ENCODE data around the gene PHACTR1. TPM values are rescaled to one million over a fixed set of nuclear protein-coding genes. Genes with fewer than 3 reads are reported as not detected.

PHACTR1 gene
- total RNA-seq, 4 donors from 2014 or later = 2.6 to 11.2 (median 4.9) TPM

DNA sequence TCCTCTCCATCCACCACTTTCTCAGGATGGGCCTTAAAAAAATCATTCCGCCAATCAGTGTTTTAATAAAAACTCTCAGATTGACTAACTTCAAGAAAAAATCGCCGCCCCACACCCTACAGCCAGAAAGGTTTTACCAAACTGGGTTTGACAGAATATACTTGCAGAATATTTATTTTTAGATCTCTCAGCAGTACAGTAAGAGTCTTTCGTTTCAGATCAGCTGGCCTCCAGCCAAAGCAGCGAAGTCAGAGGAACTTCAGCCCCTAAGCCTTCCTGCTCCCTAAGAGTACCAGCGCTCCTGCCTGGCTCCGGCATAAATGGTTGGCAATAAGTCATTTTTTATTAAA lies 587.1 kb downstream of the PHACTR1 start:
- TF ChIP-seq, protein P1, sequence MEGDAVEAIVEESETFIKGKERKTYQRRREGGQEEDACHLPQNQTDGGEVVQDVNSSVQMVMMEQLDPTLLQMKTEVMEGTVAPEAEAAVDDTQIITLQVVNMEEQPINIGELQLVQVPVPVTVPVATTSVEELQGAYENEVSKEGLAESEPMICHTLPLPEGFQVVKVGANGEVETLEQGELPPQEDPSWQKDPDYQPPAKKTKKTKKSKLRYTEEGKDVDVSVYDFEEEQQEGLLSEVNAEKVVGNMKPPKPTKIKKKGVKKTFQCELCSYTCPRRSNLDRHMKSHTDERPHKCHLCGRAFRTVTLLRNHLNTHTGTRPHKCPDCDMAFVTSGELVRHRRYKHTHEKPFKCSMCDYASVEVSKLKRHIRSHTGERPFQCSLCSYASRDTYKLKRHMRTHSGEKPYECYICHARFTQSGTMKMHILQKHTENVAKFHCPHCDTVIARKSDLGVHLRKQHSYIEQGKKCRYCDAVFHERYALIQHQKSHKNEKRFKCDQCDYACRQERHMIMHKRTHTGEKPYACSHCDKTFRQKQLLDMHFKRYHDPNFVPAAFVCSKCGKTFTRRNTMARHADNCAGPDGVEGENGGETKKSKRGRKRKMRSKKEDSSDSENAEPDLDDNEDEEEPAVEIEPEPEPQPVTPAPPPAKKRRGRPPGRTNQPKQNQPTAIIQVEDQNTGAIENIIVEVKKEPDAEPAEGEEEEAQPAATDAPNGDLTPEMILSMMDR (IDR thresholded peaks at IDR 0.05; ENCODE audit: low read depth) = no peak

DNA sequence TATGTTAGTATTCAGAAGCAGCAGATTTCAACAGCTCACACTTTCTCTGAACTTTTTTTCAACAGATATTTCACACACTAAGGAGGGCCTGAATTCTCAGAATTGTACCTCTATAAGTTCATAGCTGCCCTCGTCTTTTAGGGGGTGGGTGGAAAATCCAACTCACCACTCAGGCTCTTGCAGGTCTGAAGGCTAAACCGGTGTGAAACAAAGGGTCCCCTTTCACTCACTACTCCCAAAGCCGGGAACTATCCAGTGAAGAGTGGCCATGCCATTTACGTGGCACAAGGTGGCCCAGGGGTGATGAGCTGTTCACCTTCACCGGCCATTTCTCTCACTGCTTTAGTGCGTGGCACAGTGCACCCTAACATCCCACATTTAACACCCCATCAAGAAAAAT lies 587.5 kb downstream of the PHACTR1 start:
- TF ChIP-seq, protein P1 (IDR thresholded peaks at IDR 0.05; ENCODE audit: low read depth) = no peak

DNA sequence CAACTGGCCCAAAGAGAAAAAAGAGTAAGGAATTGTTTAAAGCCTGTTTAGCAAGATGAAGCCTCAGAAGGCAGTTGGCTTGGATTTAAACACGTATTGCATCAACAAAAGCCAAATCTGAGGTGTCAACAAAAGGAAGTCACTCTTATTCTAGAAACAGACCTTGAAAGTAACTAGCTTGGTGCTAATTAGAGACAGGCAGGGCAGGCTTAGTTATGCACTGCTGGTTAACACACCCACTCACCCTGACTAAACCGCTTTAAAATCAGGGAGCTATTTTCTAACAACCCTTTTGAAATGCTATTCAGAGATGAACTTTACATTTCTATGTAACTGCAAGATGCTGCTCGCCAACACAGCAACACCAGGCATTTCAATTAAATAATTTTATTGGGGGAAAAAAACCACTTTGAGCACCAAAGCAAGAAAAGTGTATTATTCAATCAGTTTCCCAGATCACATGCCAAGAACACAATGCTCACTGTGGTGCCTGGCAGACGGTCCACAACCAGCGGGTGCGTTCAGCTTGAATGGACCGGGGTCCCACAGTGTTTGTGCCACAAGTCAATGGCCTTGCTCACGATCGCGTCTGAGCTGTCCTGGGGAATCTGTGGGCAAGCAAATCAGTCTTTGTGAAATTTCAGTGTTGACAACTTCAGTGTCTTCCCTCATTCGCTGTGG lies 588.2 kb downstream of the PHACTR1 start:
- TF ChIP-seq, protein P1 (IDR thresholded peaks at IDR 0.05; ENCODE audit: low read depth) = no peak

DNA sequence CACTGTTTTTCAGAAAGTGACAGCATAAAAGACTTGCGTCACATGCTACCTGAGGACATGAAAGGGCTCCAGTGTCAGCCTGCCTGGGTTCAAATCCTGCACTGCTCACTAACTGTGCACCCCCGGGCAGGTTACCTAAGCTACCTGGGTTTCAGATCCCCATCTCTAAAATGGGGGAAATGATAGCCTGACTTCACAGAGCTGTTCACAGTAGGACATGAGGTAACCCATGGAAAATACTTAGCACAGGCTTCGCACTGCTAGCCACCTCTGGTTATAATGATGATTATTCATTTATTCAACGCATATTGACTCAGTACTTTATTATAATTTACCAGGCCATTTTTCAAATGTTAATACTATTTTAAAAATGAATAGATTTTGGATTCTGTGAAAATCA lies 588.7 kb downstream of the PHACTR1 start:
- TF ChIP-seq, protein P1 (IDR thresholded peaks at IDR 0.05; ENCODE audit: low read depth) = no peak

DNA sequence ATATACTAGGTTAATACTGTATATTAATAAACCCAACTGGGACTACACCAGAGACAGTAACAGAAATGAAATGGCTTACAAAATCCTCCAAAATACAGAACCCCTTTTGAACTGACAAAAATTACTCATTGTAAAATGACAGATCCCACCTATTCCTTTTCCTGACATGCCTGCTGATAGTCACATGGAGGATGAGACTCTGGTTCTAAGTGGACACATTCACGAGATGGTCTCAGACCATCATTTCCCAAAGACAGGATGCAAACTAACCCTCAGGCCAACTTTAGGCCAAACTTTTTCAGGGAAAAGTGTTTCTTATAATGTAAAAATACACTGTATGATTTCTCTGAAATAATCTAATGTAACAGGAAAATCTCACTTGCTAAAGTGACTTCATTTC lies 589.2 kb downstream of the PHACTR1 start:
- TF ChIP-seq, protein P1 (IDR thresholded peaks at IDR 0.05; ENCODE audit: low read depth) = no peak

DNA sequence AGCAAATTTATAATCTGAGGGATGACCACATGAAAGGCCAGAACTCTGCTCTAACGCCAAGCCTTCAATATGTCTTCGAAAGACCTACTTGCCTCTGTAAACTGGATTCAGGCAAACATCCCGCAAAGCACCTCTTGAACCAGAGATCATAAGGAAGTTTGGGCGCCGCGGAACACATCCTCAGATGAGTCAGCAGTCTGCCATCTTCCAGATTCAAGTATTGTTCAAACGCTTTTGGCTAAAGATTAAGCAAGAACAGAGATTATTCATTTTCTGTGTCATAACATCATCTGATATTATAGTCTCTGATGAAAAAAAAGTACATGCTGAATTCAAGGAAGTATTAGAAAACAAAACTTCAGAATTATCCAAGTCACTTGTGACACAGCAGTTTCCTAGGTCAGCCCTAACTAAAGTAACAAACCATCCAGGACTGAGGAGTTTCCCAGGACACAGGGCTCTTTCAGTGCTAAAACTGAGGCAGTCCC lies 591.0 kb downstream of the PHACTR1 start:
- TF ChIP-seq, protein P1 (IDR thresholded peaks at IDR 0.05; ENCODE audit: low read depth) = no peak

DNA sequence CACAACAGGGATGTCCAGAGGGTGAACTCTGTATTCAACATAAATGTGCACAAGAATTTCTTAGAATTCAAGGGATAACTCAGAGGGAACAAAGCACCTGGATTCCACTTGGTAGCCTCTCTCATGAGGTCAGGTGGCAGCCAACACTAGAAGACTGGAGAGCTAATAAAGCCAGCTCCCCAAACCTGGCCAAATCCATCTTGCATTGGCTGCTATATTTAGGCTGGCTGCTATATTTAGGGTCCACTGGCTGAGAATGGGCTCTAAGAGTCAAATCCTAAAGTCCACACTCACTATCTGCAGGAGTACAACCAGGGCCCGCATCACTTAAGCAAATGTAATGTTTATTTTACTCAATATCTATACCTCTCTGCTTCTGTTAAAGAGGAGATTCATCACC lies 591.8 kb downstream of the PHACTR1 start:
- TF ChIP-seq, protein P1 (IDR thresholded peaks at IDR 0.05; ENCODE audit: low read depth) = no peak

Data from subcutaneous adipose tissue (tissue), 4 donors.